ENCODE results near the gene DNM2.

Gene DNM2

GRCh38 chr19:10808937-10809649, 91.2 kb downstream of the DNM2 start:
- no peak for DNase-seq
- Histone ChIP-seq H3K9me3 (no peaks in the 10 kb centered on the region), H3K27me3 (no peaks in the 10 kb centered on the region), H3K4me3 (no peak overlapping the region), H3K4me1 (peaks cover 0 to 6% (median 0%) of the 10 kb centered on the region in 4 donors), H3K27ac (no peak overlapping the region), H3K36me3 (peaks cover 36 to 99% (median 78%) of the 10 kb centered on the region in 3 donors)
- no peak for TF ChIP-seq CTCF (IDR thresholded peaks at IDR 0.05)
- intact Hi-C loops (cut with DNase I; ENCODE audit: low total_unique reads), result no loop called here

DNA sequence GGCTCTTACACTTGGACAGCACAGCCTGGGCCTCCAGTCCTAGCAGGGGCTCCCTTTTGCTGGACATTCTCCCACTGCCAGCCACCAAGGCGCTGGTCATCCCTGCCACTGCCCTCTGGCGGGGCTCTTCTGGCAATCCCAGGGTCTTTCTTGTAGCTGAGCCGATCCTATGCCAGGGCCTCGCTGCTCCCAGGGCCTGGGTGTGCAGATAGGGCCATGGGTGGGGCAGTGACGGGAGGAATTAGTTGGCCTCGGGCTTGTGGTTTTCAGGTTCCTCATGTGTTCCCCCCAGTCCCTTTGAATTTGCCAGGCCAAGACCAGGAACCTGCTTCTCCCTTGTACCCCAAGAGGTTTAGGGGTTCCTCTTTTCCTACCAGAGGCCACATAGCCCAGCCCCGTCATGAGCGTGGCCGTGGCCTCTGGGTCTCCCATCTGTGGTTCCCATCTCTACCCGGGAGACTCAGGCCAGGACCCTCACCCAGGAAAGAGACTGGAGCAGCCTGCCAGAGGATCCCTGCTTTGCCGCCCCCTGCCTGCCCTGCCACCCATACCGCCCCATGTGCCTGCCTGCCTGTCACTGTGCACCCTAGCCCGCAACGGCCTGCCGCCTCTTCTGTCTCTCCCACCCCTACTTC, 91.9 kb downstream of the DNM2 start:
- no peaks in the 10 kb centered on the region for H3K9me3 ChIP-seq
- H3K27ac ChIP-seq, result no peak overlapping the region
- intact Hi-C loops (cut with DNase I; ENCODE audit: low total_unique reads), result no loop called here
- DNase-seq, result no peak
- no peaks in the 10 kb centered on the region for H3K27me3 ChIP-seq
- H3K36me3 ChIP-seq, result peaks cover 34 to 99% (median 78%) of the 10 kb centered on the region in 3 donors
- no peak for TF ChIP-seq CTCF (IDR thresholded peaks at IDR 0.05)
- no peak overlapping the region for H3K4me3 ChIP-seq
- peaks cover 0 to 6% (median 0%) of the 10 kb centered on the region in 4 donors for H3K4me1 ChIP-seq

GRCh38 chr19:10811391-10812111, 93.7 kb downstream of the DNM2 start:
- Histone ChIP-seq H3K27me3 (no peaks in the 10 kb centered on the region), H3K4me1 (peaks cover 0 to 11% (median 2%) of the 10 kb centered on the region in 4 donors), H3K36me3 (peaks cover 24 to 99% (median 72%) of the 10 kb centered on the region in 3 donors), H3K27ac (no peak overlapping the region), H3K9me3 (no peaks in the 10 kb centered on the region), H3K4me3 (no peak overlapping the region)
- intact Hi-C loops (cut with DNase I; ENCODE audit: low total_unique reads), result no loop called here
- no peak for TF ChIP-seq CTCF (IDR thresholded peaks at IDR 0.05)
- DNase-seq, result no peak

DNA sequence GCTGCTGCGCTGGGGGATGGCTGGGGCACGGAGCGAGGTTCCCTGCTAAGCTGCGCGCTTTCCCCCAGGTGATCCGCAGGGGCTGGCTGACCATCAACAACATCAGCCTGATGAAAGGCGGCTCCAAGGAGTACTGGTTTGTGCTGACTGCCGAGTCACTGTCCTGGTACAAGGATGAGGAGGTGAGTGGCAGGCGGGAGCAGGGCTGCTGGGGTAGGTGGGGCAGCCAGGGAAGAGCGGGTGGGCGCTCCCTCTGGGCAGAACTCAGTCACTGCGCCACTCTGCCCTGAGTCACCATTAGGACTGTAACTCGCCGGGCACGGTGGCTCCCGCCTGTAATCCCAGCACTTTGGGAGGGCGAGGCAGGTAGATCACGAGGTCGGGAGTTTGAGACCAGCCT, 94.3 kb downstream of the DNM2 start:
- H3K4me1 ChIP-seq, result peaks cover 0 to 17% (median 4%) of the 10 kb centered on the region in 4 donors
- no peak overlapping the region for H3K27ac ChIP-seq
- no peaks in the 10 kb centered on the region for H3K9me3 ChIP-seq
- TF ChIP-seq CTCF (IDR thresholded peaks at IDR 0.05), result no peak
- H3K36me3 ChIP-seq, result peaks cover 24 to 93% (median 68%) of the 10 kb centered on the region in 3 donors
- no peak for DNase-seq
- intact Hi-C loops (cut with DNase I; ENCODE audit: low total_unique reads), result no loop called here
- H3K27me3 ChIP-seq, result no peaks in the 10 kb centered on the region
- H3K4me3 ChIP-seq, result no peak overlapping the region

DNA sequence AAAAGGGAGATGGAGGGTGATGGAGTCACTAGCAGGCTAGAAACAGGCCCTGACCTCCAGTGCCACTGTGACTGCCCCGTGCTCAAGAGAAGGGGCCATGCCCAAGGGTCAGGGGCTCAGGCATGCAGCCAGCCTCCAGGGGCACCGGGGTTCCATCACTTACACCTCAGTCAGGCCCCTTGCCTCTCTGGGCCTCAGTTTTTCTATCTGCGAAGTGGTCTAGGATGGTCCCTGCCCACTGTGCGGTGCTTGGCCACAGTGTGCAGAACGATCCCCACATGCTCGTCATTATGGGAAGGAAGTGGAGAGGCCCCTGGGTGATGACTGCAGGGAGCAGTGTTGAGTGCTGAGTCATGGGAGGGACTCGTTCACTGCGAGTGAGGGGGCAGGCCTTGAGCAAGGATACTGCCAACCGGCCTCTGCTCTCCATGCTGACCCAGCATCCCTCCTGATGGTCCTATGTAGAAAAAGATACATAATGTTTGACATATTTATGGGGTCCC, 95.1 kb downstream of the DNM2 start:
- Histone ChIP-seq H3K27me3 (no peaks in the 10 kb centered on the region), H3K4me1 (peaks cover 0 to 22% (median 7%) of the 10 kb centered on the region in 4 donors), H3K36me3 (peaks cover 24 to 87% (median 66%) of the 10 kb centered on the region in 3 donors), H3K4me3 (no peak overlapping the region), H3K9me3 (no peaks in the 10 kb centered on the region), H3K27ac (peak overlapping the region; percentile 13 to 20)
- intact Hi-C loops (cut with DNase I; ENCODE audit: low total_unique reads), result no loop called here
- TF ChIP-seq CTCF (IDR thresholded peaks at IDR 0.05), result no peak
- peak; percentile 63 to 82 for DNase-seq

Measured in tibial artery (tissue), 4 donors.